HG02973 (cell line): ENCODE data around the gene CIROP.

Experiments used
- ATAC-seq: cut with Tn5 transposase; IDR thresholded peaks from one replicate; pipeline ENCODE4 v1.9.1; 2021; ENCODE audit warnings: moderate library complexity; ENCODE audit not compliant: unreplicated experiment

CIROP gene

DNA sequence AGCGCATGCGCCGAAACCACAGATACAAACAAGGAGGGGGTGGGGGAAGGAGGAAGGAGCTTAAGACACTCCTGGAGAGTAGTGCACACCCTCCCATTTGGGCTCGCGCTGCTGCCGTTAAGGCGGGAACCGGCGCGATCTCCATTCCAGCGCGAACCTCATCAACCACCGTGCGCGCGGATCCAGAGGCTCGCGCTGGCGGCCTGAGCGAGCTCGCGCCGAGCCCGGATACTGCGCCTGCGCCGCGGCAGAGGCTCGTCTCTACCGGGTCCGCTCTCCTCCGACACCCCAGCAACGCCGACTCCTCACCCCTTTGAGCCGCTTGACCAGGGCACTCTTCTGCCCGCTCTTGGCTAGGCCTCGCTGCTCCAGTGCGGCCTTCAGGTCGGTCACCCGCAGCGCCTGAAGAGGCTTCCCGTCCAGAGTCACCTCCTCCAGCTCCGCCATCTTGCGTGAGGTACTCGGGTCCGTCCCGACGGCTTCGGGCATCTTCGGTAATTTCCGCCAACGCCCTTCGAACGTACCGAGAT lies 10.1 kb downstream of the CIROP start, which contains the start of gene ACIN1:
Gene ACIN1 (minus strand): TSS at position 471 of the 530 bp plus-strand sequence. CDS start 24 bp downstream, at position 447.
- ATAC-seq, result peak; percentile 22

DNA sequence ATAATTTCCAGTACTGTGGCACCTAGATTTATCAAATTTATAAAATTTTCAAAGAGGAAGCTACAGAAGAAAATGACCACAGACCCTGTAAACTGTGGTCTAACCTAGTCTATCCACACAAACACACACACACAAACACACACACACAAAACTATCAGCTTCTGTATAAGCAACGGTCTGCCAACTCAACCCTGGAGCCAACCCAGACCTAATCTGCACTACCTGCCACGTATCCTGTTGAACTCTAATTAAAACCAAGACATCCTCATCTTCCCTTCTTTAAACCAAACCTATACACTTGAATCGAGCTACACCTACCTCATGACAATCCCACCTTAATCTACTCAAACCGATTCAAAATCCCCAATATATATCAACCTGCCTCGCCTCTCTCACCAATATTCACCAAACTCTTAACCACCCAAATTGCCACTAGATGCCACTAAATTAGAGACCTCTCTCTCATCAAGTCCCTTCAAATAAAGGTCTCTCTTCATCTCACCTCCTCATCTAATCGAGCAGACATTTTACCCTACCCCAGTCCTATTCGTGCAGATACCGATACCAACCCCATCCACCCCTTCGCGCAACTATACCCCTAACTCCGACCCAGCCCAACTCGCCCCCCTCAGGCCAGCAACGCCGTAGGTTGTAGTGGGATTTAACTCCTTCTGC lies 10.7 kb downstream of the CIROP start:
- ATAC-seq, result no peak

DNA sequence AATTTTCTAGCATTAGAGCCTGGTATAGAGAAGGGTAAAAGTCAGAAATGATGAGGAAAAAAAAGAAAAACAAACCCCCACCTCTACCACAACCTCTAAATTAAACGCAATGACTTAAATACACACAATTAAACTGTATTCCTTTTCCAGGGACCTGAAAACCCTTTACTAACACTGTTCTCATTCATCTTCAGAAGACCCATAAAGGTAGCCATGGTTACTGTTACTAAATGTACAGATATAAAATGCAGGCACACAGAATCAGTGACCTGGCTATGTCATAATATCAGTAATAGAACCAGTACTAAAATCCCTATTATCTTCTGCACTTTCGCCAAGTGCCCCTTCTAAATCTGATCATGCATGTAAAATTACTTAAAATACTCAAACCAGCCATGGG lies 11.3 kb downstream of the CIROP start:
- ATAC-seq, result no peak

DNA sequence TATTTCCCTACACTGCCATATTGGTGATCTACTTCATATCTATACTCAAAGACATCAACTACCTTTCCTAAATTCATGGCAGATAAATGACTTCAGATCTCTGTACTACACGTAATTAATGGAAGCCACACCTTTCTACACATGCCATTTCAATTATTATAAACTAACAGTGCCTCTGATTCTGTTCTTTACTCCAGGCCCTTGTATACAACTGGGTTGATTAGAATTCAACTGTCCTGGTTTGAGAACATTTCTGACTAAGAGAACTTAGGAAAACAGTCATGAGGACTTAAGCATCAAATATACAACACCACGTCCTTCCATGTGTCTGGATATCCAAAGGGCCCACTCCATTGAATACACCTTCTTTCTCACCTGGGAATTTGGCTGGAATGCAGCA lies 11.7 kb downstream of the CIROP start:
- ATAC-seq, result no peak

DNA sequence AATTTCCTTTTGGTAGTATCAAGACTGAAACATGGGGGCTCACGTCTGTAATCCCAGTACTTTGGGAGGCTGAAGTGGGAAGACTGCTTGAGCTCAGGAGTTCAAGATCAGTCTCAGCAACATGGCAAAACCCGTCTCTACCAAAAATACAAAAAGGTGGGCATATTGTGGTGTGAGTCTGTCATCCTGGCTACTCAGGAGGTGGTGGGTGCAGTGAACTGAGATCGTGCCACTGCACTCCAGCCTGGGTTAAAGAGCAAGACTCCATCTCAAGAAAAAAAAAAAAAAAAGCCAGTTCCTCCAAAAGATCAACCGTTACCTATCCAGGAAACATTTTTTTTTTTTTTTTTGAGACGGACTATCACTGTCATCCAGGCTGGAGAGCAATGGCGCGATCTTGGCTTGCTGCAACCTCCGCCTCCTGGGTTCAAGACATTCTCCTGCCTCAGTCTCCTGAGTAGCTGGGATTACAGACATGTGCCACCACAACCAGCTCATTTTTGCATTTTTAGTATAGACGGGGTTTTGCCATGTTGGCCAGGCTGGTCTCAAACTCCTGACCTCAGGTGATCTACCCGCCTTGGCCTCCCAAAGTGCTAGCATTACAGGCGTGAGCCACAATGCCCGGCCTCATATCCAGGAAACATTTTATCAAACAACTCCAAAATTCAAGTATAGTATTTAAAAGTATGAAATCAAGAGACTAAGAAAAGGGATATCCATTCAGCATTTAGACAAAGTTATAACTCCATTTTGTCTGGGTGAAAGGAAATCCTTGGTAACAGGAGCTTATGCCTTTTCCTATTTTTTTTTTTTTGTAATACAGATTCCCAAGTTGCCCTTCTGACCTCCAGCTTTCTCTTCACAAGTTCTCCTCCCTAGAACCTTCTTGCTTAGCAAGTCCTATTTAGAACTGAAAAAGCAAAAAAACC lies 13.2 kb downstream of the CIROP start:
- ATAC-seq, result no peak

DNA sequence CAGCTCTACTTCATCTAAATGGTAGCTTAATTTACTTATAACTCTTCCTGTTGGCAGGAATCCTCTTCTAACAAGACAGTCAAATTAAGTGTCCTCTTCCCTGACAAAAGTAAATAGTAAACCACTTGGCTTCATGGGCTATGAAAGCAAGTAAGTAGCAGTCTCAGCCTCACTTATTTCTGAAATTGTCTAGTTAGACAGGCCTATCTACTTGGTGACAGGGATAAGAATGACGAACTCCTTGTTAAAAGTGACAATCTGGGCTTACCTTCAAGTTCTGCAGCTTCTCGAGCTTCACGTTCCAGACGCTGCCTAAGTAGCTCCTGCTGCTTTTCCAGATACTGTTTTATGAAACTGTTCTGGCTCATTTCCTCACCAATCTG lies 14.5 kb downstream of the CIROP start:
- ATAC-seq, result no peak

DNA sequence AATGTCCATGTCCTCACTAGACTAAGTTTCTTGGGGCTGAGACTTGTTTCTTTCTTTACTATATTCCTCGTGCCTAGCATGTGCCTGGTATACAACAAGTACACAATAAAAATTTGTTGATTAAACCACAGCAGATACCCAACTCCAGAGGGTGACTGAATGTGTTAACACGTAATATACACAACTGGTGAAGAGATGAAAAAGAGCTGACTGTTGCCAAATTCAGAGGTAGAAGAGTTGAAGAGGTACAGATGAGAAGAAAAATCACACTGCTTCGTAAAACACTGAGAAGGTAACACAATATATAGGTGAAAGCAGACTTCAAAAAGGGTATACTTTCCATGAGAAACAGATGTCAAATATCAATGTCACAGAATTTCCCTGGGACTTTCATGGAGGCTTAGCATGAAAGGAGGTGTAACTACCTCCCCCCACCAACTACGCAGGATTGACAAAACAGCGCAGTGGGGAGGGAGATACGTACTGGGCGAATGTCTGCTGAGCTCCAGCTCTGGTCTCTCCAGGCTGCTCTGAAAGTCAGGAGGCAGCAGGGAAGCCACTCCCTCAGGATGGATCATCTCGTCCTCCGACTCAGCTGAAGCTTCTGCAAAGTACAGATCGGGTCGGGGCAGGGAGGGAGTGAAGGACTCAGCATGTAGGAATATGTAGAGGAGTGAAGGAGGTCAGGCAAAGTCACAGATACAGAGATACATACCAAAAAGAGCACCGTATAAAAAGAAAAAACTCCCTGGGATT lies 15.1 kb downstream of the CIROP start:
- no peak for ATAC-seq

DNA sequence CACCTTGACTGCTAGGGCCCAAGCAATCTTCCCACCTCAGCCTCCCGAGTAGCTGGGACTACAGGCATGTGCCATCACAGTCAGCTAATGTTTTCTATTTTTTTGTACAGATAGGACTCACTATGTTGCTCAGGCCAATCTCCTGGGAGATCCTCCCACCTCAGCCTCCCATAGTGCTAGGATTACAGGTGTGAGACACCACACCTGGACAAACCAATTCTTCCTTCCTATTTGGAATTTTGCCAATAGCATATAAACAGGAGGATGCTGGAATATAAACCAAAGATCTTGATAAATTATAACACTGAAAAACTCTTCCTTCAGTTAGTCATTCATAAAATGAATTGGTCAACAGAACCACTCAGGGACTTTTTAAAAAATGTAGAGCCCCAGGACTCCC lies 18.2 kb downstream of the CIROP start:
- ATAC-seq, result no peak

DNA sequence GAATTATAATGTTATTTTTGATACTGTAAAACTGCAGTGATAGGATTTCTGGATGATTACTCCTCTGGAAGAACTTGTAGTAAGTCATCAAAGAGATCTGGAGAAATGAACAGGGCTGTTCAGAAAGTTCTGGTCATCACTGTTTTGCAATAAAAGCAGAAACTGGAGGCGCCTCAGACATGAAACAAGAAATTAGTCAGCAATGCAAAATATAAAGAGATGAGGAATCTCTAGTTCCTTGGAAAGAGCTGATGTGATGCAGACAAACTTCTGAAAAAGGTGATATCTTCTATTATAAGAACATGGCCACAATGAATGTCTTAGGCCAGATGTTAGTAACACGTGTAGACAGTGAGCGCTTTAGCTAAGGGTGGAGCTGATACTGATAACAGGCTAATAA lies 19.3 kb downstream of the CIROP start:
- ATAC-seq, result no peak

DNA sequence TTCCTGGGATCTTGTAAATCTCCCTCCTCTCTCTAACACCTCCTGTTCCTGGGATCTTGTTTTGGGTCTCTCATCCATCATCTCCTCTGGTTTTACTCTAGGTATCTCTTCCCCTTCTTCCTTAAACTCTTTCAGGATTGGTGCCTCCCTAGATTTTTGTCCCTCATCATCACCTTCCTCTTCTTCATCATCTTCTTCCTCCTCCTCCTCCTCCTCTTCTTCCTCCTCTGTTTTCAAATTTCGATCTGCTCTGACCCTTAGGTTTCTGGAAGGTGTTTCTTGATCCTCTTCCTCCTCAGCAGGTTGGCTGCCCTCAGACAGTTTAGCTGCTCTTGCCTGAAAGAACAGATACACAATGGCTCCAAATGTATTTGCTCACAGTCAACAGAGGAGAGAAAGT lies 24.3 kb downstream of the CIROP start:
- no peak for ATAC-seq

DNA sequence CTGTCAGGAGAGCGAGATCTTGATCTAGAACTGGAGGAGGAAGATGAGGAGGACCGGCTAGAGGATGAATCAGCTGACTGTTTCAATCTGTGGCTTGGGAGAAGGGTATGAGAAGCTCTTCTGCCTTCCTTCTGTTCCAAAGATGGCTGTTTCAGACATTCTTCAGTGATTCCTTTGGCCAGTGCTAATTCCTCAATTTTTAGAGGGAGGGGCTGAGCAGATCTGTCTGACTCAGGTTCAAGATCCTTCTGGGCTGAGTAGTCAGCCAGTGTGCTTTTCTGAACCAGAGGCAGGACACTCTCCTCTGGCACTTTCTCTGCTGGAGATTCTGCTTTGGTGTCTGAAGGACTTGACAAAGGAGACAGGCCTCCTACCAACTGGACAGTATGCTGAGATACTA lies 25.1 kb downstream of the CIROP start:
- ATAC-seq, result no peak

DNA sequence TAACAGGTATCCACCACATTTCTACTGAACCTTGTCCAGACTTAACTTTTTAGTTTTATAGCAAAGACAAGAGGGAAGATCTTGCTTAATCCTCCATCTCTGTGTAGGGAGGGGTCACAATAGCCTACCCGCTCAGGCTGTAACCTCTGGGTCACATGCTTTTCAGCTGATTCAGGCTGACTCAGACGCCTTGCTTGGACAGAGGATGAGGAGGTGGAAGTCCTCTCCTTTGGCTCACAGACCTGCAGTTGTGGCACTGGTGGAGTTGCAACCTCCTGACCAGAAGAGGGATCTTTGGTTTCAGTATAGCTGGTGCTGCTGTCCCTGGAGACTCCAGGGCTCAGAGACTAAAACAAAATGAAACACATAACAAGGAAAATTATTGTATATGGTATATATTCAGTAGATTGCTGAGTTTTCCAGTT lies 26.1 kb downstream of the CIROP start:
- ATAC-seq, result no peak

DNA sequence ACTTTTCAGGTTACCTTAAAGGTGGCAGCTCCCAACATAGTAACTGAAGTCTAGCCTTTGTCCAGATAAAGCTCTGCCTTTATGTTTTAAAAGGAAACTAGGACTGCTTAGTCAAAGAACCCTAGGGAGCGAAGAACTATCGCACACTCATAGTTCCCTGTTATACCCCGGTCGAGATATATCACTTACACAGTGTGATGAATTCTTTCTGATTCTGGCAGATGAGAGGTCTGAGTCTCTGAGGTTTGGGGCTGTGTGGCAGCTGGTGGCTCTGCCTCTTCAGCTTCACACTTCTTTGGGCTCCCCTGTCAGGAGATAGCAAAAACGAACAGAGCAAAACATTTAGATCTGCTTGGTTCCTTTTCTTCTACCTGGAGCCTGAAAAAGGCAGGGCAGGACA lies 26.8 kb downstream of the CIROP start:
- no peak for ATAC-seq

DNA sequence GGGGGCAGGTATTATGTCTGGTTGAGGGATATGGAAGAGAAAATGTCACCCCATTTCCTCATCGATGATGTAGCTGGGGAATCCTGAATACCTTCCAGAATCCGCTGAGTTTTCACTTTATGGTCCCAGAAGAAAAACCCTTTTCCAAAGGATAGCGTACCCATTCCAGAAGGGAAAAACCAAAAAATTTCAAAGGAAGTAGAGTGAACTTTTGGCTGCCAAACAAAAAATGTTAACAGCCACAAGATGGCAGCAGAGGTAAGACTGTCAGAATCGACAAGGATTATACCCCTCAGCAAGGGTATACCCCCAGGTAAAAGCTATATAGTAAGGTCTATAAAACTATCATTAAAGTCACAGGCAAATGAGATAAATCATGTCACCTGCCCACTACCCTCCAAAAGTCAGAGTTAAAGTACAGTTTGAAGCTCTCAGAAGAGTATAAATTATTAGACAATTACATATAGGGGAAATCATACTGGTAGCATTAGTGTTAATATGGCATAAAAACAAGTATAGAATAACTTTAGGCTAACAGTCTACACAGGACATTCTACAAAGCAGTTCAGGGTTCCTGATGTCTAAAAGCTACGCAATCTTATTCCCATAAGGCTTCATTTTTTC lies 27.9 kb downstream of the CIROP start:
- no peak for ATAC-seq

DNA sequence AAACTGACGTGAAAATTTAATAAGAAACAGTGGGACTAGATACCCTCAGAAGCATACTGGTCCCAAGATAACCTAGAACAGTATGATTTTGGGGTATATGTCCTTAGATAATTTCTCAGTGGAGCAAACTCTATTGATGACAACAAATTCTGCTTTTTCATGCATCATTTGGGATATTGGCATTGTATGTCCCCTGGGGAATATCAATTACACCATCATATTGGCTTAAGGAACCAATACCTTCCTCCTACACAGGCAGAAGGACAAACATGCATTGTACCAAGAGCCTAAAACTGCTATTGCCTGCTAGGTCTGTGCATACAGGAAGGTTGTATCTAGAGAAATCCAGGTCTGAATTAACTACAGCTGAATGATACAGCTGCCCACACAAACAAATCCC lies 29.9 kb downstream of the CIROP start:
- no peak for ATAC-seq

DNA sequence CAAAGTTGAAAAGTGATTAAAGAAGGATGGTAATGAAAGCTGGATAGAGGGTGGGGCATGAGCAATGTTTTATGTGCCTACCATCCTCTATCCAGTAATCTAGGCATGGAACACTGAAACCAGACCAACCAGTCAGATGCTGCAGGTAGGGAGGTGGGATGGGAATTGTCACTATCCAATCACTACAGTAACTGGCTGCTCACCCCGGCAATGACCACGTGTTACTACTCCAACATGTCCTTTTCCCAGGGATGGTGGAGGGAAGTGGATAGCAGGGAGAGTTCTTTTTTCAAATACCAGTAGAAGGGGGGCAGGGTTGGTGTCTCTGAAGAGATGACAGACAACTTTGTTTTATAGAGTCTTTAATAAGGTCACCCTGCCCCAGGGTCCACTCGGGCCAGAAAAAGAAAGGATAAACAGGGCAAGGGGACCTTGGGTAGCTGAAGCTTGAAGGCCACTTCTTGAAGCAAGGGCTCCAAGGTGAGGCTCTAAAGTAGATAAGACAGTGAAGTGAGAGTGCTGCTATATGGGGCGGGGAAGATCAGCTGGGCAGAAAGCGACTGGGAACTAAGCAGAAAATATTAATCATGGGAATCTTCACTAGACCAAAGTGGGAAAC lies 32.8 kb downstream of the CIROP start:
- ATAC-seq, result no peak

DNA sequence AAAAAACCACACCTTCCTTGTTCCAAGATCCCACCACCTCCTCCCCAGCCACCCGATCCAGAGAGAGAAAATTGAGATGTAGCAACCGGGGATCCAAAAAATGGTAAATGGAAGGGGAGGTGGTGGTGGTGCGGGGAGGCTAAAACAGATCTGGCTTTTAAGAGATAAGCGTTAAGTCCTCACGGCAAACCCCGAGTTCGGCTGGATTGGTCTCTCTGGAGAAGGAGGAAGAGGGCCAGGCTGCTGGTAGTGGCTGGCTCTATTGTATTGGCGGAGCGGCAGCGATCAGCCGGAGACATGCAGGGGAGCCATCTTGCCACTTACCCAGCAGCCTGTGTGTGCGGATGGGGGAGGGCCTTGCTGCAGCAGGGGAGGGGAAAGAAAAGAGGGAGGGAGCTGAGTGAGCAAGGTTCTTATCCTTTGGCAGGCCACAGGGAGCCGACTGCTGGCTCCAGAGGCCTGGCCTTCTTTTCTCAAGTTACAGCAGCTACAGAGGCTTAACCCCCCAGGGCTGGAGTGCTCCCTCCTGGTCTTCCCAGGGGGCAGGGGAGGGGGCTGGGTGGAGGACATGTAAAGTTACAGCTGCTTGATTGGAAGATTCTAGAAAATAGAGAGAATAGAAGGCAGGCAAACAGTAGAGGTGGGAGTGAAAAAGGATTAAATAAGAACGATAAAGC lies 33.4 kb downstream of the CIROP start:
- ATAC-seq, result peak; percentile 76

DNA sequence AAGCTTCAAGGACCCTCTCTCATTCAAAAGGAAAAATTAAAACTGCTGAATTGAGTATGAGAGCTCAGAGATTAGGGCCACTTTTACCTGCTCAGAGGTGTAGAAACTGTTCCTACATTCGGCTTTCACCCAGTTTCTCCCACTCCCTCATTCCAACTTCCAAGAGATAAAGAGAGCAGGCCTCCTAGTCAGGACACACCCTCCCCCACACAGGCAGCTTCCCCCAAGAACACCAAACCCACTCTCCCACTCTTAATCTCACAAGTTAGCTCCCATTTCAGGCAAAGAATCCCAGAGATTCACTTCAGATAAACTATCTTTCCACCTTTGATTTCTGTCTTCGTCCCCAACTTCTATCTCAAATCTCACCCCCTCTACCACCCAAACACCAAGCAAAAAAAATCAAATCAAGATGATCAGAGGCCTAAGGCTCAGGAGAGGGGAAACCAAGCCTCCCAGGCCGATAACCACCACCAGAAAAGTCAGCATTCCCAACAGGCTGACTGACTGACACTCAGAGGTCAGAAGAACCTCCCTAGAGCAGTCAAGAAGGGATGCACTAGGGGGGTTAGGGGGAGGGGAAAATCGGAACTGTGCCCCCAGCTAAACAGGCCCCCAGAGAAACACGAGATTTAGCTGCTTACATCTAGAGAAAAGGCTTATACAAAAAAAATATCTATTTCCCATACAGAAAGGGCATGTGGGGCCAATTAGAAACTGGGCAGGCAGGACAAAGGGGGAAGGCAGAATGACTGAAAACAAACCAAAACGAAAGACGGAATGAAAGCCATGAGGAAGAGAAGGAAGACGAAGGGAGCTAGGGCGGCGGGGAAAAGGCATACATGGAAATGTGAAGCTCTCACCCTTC lies 34.3 kb downstream of the CIROP start:
- no peak for ATAC-seq

DNA sequence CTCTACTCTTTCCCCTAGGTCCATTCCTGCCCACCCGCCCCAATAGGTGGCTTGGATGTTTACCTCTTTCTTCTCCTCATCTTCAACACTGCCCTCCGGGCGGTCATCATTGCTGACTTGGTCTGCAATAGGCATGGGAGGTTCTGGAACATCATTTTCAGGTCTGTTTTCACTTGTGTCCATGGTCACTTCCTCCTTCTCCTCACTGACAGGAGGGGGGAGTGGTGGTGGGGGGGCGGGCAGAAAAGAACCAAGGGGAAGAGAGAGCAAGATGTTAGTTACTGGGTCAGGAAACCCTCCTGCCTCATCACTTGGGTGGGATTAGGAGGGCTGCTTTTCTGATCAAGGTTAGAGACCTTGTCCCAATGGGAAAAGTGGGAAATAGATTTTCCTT lies 35.4 kb downstream of the CIROP start:
- ATAC-seq, result no peak
